Lung (tissue), 12 donors: Measurements from ENCODE around the gene FAM120B. TPM values are rescaled to one million over a fixed set of nuclear protein-coding genes. Genes with fewer than 3 reads are reported as not detected.

Source experiments
- ATAC-seq: fragments of 200-7000 bp; cut with Tn5 transposase; one replicate; pipeline ENCODE4 v1.9.1; 2020; ENCODE audit warnings: moderate number of reproducible peaks; ENCODE audit not compliant: insufficient read depth, low FRiP score
- DNase-seq, 3 donors: peaks; one replicate each; pipeline ENCODE4 v3.0.0-alpha.2; 2013 to 2017
- H3K27ac ChIP-seq, 2 donors: one replicate each; pipeline ENCODE4 v1.5.1; 2013; ENCODE audit warnings: mild to moderate bottlenecking in 2 of 2, moderate library complexity in 2 of 2, control low read depth in 1 of 2, inconsistent platforms in 1 of 2, low read depth in 1 of 2, low read length in 1 of 2
- H3K27me3 ChIP-seq, 3 donors: one replicate each; pipeline ENCODE4 v1.5.1; 2013; ENCODE audit warnings: low read length in 2 of 3; ENCODE audit not compliant: control insufficient read depth in 3 of 3, insufficient read depth in 3 of 3
- H3K36me3 ChIP-seq, 4 donors: one replicate each; pipeline ENCODE4 v1.5.1; 2013; ENCODE audit warnings: low read length in 4 of 4, mild to moderate bottlenecking in 1 of 4, moderate library complexity in 1 of 4; ENCODE audit not compliant: control insufficient read depth in 4 of 4, insufficient read depth in 4 of 4
- H3K4me1 ChIP-seq, 5 donors: one replicate each; pipeline ENCODE4 v1.5.1; 2013; ENCODE audit warnings: low read length in 5 of 5, mild to moderate bottlenecking in 2 of 5, moderate library complexity in 1 of 5; ENCODE audit not compliant: control insufficient read depth in 5 of 5, insufficient read depth in 5 of 5
- H3K4me3 ChIP-seq: one replicate; pipeline ENCODE4 v1.5.1; 2013; ENCODE audit warnings: mild to moderate bottlenecking, control low read depth, moderate library complexity
- H3K9ac ChIP-seq, 2 donors: one replicate each; pipeline ENCODE4 v1.5.1; 2013; ENCODE audit warnings: low read length in 2 of 2, control low read depth in 1 of 2; ENCODE audit not compliant: insufficient read depth in 1 of 2
- H3K9me3 ChIP-seq, 4 donors: one replicate each; pipeline ENCODE4 v1.5.1; 2013; ENCODE audit warnings: low read length in 3 of 4, mild to moderate bottlenecking in 1 of 4, moderate library complexity in 1 of 4; ENCODE audit not compliant: control insufficient read depth in 4 of 4, insufficient read depth in 3 of 4
- WGBS, 2 donors: extraction: QIAGEN DNeasy Blood & Tissue Kit; methylation state at CpG; one replicate each; pipeline ENCODE4 v1.1.7; 2013; 5-methylcytosine and 5-hydroxymethylcytosine counted together
- polyA plus RNA-seq, 2 donors: library from polyadenylated mRNA; stranded (reverse); fragments of 200-250 nt; gene quantifications; one replicate each; pipeline ENCODE4 v1.2.1, GENCODE V29; 2013
- total RNA-seq, 2 donors: library from RNA; depleted of rRNA in 1 of 2; stranded (reverse); fragments of >200 nt in 1 of 2; gene quantifications; one replicate each; pipeline ENCODE4 v1.2.1, GENCODE V29; 2014 to 2021
- TF ChIP-seq, protein P1 (sequence below): IDR thresholded peaks from 2 replicates; pipeline ENCODE4 v1.5.1; 2012; ENCODE audit warnings: mild to moderate bottlenecking; ENCODE audit errors: control extremely low read depth, extremely low read depth
- donor health status: control.
- donor health status: control.
- donor health status: Bipolar disorder and iron deficiency.
- donor health status: healthy.
- donor health status: DM: yes; HTN: yes; CAD: no.

FAM120B gene
- total and polyA plus RNA-seq, 4 donors, result 8.5 to 35.6 (median 20.7) TPM

DNA sequence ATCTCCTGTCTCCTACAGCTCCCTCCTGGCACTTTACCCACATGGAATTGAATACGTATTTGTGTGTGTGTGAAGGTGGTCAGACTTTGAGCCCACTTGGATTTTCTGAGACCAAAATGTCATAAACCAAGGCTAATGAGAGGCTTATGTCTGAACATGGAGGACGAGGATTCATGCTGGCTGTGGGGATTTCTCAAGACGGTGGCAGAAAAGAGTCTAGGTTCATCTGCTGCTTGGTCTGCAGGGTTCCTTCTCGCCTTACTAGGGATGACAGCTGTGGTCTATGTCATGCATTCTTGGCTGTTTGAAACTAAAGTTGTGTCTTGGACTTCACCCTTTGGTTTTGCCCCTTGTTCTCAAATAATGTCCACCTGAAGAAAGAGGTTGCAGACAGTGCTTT, 58.6 kb downstream of the FAM120B start:
- no peak for ATAC-seq
- TF ChIP-seq, protein P1, sequence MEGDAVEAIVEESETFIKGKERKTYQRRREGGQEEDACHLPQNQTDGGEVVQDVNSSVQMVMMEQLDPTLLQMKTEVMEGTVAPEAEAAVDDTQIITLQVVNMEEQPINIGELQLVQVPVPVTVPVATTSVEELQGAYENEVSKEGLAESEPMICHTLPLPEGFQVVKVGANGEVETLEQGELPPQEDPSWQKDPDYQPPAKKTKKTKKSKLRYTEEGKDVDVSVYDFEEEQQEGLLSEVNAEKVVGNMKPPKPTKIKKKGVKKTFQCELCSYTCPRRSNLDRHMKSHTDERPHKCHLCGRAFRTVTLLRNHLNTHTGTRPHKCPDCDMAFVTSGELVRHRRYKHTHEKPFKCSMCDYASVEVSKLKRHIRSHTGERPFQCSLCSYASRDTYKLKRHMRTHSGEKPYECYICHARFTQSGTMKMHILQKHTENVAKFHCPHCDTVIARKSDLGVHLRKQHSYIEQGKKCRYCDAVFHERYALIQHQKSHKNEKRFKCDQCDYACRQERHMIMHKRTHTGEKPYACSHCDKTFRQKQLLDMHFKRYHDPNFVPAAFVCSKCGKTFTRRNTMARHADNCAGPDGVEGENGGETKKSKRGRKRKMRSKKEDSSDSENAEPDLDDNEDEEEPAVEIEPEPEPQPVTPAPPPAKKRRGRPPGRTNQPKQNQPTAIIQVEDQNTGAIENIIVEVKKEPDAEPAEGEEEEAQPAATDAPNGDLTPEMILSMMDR, result no peak
- WGBS, 2 donors, result 96 to 97% methylated on average over 4 of the region's 4 CpGs
- no peak overlapping the region for H3K9ac ChIP-seq
- no peak for DNase-seq
- peaks cover 0 to 36% (median 15%) of the 10 kb centered on the region in 4 donors for H3K36me3 ChIP-seq
- H3K27me3 ChIP-seq, result no peaks in the 10 kb centered on the region
- H3K4me3 ChIP-seq, result no peak overlapping the region
- peaks cover 0 to 36% (median 3%) of the 10 kb centered on the region in 5 donors for H3K4me1 ChIP-seq
- H3K27ac ChIP-seq, result no peak overlapping the region
- H3K9me3 ChIP-seq, result peaks cover 0 to 1% (median 0%) of the 10 kb centered on the region in 4 donors

DNA sequence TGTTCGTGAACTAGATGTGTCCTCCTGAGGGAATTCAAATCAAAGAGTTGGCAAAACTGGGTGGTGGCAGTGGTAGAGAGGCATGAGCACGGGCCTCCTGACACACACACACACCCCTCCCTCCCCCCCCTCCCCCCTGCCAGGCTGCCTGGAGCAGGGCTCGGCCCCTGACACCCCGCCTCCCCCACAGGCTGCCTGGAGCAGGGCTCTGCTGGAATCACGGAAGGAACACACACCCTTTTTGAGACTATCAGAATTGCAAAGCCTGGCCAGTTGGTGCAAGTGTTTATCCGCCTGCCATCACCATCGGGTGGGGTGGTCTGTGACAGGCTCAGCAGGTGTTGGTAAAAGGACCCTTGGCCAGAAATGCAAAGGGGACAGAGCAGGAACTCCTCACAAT, 59.0 kb downstream of the FAM120B start:
- Histone ChIP-seq H3K36me3 (peaks cover 0 to 35% (median 13%) of the 10 kb centered on the region in 4 donors), H3K27ac (no peak overlapping the region), H3K4me3 (no peak overlapping the region), H3K9me3 (no peaks in the 10 kb centered on the region), H3K4me1 (peaks cover 0 to 36% (median 3%) of the 10 kb centered on the region in 5 donors), H3K27me3 (no peaks in the 10 kb centered on the region), H3K9ac (no peak overlapping the region)
- WGBS, 2 donors, result 70 to 84% methylated on average over 7 of the region's 7 CpGs
- DNase-seq (no peak), ATAC-seq (no peak)
- TF ChIP-seq, protein P1, result no peak

GRCh38 chr6:170366248-170366960, 59.8 kb downstream of the FAM120B start:
- ATAC-seq, result no peak
- H3K4me1 ChIP-seq, result peaks cover 0 to 36% (median 3%) of the 10 kb centered on the region in 5 donors
- peaks cover 0 to 34% (median 10%) of the 10 kb centered on the region in 4 donors for H3K36me3 ChIP-seq
- H3K9ac ChIP-seq, result no peak overlapping the region
- WGBS, 2 donors, result 87 to 92% methylated on average over 11 of the region's 11 CpGs
- DNase-seq, result no peak
- no peaks in the 10 kb centered on the region for H3K9me3 ChIP-seq
- no peaks in the 10 kb centered on the region for H3K27me3 ChIP-seq
- no peak overlapping the region for H3K27ac ChIP-seq
- TF ChIP-seq, protein P1, result no peak
- no peak overlapping the region for H3K4me3 ChIP-seq

DNA sequence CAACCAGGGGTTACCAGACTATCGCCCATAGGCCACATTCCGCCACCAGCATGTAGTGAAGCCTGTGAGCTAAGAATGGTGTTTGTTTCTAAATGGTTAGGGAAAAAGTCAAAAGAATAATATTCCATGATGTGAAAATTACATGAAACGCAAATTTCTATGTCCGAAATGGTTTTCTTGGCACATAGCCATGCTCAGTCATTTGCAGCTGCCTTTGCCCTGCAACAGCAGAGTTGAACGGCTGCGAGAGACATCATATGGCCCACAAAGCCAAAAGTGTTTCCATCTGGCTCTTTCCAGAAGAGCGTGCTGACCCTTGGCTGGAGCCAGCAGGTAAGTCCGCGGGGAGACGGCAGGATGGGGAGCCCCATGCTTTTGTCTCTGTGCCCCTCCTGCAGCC, 60.7 kb downstream of the FAM120B start:
- H3K9me3 ChIP-seq, result no peaks in the 10 kb centered on the region
- no peak overlapping the region for H3K4me3 ChIP-seq
- H3K27ac ChIP-seq, result no peak overlapping the region
- TF ChIP-seq, protein P1, result no peak
- peaks cover 0 to 36% (median 3%) of the 10 kb centered on the region in 5 donors for H3K4me1 ChIP-seq
- H3K27me3 ChIP-seq, result no peaks in the 10 kb centered on the region
- H3K9ac ChIP-seq, result no peak overlapping the region
- DNase-seq (peak; percentile 74 to 92 (median 87)), ATAC-seq (no peak)
- WGBS, 2 donors, result 82 to 93% methylated on average over 10 of the region's 10 CpGs
- peaks cover 0 to 34% (median 8%) of the 10 kb centered on the region in 4 donors for H3K36me3 ChIP-seq
